COLO668 (cell line): ENCODE data around the gene DYNC1LI2.

ENCODE experiments used
- DNase-seq: peaks from one replicate; lab custom pipeline; 2025; ENCODE audit not compliant: unreplicated experiment; lab: John Stamatoyannopoulos, UW

Gene DYNC1LI2

GRCh38 chr16:66740533-66740932 is 10.9 kb downstream of the DYNC1LI2 start:
- no peak for DNase-seq

- DNase-seq = peak; percentile 19
Measured at GRCh38 chr16:66740010-66740409, 11.4 kb downstream of the DYNC1LI2 start.

- DNase-seq = no peak
Measured at GRCh38 chr16:66735891-66736290, 15.5 kb downstream of the DYNC1LI2 start.

GRCh38 chr16:66731101-66731500 is 20.3 kb downstream of the DYNC1LI2 start:
- DNase-seq = no peak

GRCh38 chr16:66728804-66729203 is 22.6 kb downstream of the DYNC1LI2 start:
- no peak for DNase-seq

- no peak for DNase-seq
Measured at GRCh38 chr16:66728117-66728787, 23.2 kb downstream of the DYNC1LI2 start.

GRCh38 chr16:66720766-66721165 is 30.6 kb downstream of the DYNC1LI2 start:
- no peak for DNase-seq

- no peak for DNase-seq
Measured at GRCh38 chr16:66719246-66719645, 32.2 kb downstream of the DYNC1LI2 start.

- DNase-seq = no peak
Measured at GRCh38 chr16:66717776-66718175, 33.6 kb downstream of the DYNC1LI2 start.

GRCh38 chr16:66717112-66717675 is 34.2 kb downstream of the DYNC1LI2 start:
- DNase-seq = peak; percentile 10

GRCh38 chr16:66714654-66715307 is 36.6 kb downstream of the DYNC1LI2 start:
- no peak for DNase-seq

- no peak for DNase-seq
Measured at GRCh38 chr16:66714062-66714461, 37.3 kb downstream of the DYNC1LI2 start.

- DNase-seq = no peak
Measured at GRCh38 chr16:66713076-66713475, 38.3 kb downstream of the DYNC1LI2 start.

- DNase-seq = no peak
Measured at GRCh38 chr16:66712512-66712911, 38.9 kb downstream of the DYNC1LI2 start.

- no peak for DNase-seq
Measured at GRCh38 chr16:66711581-66711980, 39.8 kb downstream of the DYNC1LI2 start.

GRCh38 chr16:66706506-66706880 is 44.9 kb downstream of the DYNC1LI2 start:
- no peak for DNase-seq

GRCh38 chr16:66705790-66706505 is 45.5 kb downstream of the DYNC1LI2 start:
- DNase-seq = no peak

GRCh38 chr16:66703406-66704215 is 47.8 kb downstream of the DYNC1LI2 start:
- DNase-seq = no peak

- no peak for DNase-seq
Measured at GRCh38 chr16:66701516-66701915, 49.9 kb downstream of the DYNC1LI2 start.

GRCh38 chr16:66701026-66701425 is 50.4 kb downstream of the DYNC1LI2 start:
- no peak for DNase-seq

GRCh38 chr16:66699898-66700297 is 51.5 kb downstream of the DYNC1LI2 start:
- no peak for DNase-seq
